ENCODE measurements around the gene PSMD5.

- TF ChIP-seq, protein P1, sequence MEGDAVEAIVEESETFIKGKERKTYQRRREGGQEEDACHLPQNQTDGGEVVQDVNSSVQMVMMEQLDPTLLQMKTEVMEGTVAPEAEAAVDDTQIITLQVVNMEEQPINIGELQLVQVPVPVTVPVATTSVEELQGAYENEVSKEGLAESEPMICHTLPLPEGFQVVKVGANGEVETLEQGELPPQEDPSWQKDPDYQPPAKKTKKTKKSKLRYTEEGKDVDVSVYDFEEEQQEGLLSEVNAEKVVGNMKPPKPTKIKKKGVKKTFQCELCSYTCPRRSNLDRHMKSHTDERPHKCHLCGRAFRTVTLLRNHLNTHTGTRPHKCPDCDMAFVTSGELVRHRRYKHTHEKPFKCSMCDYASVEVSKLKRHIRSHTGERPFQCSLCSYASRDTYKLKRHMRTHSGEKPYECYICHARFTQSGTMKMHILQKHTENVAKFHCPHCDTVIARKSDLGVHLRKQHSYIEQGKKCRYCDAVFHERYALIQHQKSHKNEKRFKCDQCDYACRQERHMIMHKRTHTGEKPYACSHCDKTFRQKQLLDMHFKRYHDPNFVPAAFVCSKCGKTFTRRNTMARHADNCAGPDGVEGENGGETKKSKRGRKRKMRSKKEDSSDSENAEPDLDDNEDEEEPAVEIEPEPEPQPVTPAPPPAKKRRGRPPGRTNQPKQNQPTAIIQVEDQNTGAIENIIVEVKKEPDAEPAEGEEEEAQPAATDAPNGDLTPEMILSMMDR (conservative IDR thresholded peaks at IDR 0.05 in 1 of 2, IDR thresholded peaks at IDR 0.05 in 1 of 2; ENCODE audit: low read depth in 1 of 2, low read length in 2 of 2): no peak
- no peak for TF ChIP-seq EZH2 (IDR thresholded peaks at IDR 0.05; ENCODE audit: low read length, missing control alignments)
Observed at GRCh38 chr9:120868339-120868675, 25.6 kb upstream of the PSMD5 start.

All from fibroblast of lung (primary cell).